Body of pancreas (tissue), 4 donors: ENCODE measurements around the gene B3GALT5. TPM values are rescaled to one million over a fixed set of nuclear protein-coding genes. Genes with fewer than 3 reads are reported as not detected.

Experiments used
- ATAC-seq: fragments of 150-250 bp; one replicate; pipeline ENCODE4 v1.9.1; 2016
- DNase-seq, 4 donors: peaks; one replicate each; pipeline ENCODE4 v3.0.0-alpha.2; 2019
- H3K27ac ChIP-seq, 4 donors: fragments of 200-600 bp; sonication (generic); 1 replicate in 3 of 4; 2 replicates in 1 of 4; pipeline versions ENCODE4 v1.5.1 to v1.6.1; 2016 to 2019; ENCODE audit warnings: mild to moderate bottlenecking in 1 of 4, mixed read lengths in 1 of 4, moderate library complexity in 1 of 4
- H3K27me3 ChIP-seq, 2 donors: fragments of 200-600 bp; sonication (generic); one replicate each; pipeline ENCODE4 v1.6.0; 2016; ENCODE audit warnings: mild to moderate bottlenecking in 1 of 2
- H3K36me3 ChIP-seq, 2 donors: fragments of 200-600 bp; sonication (generic); replicated peaks in 1 of 2; 2 replicates each; pipeline ENCODE4 v1.5.1; 2016; ENCODE audit warnings: low read depth in 2 of 2; ENCODE audit not compliant: insufficient read depth in 1 of 2
- H3K4me1 ChIP-seq: fragments of 200-600 bp; sonication (generic); one replicate; pipeline ENCODE4 v1.6.0; 2016
- H3K4me3 ChIP-seq, 2 donors: fragments of 200-600 bp; sonication (generic); 1 replicate in 1 of 2; 2 replicates in 1 of 2; pipeline ENCODE4 v1.5.1; 2016 to 2019
- H3K9me3 ChIP-seq, 3 donors: fragments of 200-600 bp; sonication (generic); 1 replicate in 2 of 3; 2 replicates in 1 of 3; pipeline ENCODE4 v1.5.1; 2016
- POLR2A ChIP-seq, 3 donors: fragments of 450-650 bp; IDR thresholded peaks; one replicate each; pipeline ENCODE4 v1.6.1; 2016; ENCODE audit warnings: antibody characterized with exemption in 3 of 3, mild to moderate bottlenecking in 2 of 3
- WGBS, 2 donors: methylation state at CpG; one replicate each; pipeline ENCODE4 v1.1.5; 2017; 5-methylcytosine and 5-hydroxymethylcytosine counted together
- intact Hi-C: fragments of 100-400 bp; cut with DNase I; formaldehyde crosslinking; loops from one replicate; pipeline ENCODE4 v1.15.1; 2023
- total RNA-seq, 2 donors: library from RNA; depleted of rRNA; stranded (reverse); fragments of >200 nt; gene quantifications; one replicate each; pipeline ENCODE4 v1.1.0, GENCODE V29; 2016
- TF ChIP-seq, protein P1 (sequence below), 7 experiments: fragments of 450-650 bp in 4 of 7; fragments of 200-600 bp in 3 of 7; sonication (generic) in 3 of 7; IDR thresholded peaks; one replicate each; pipeline ENCODE4 v1.5.1; 2016 to 2019; ENCODE audit warnings: antibody characterized with exemption in 7 of 7

Gene B3GALT5
- total RNA-seq, 2 donors from 2014 or later = 4.9 to 5.6 TPM

- peaks cover 72% of the 10 kb centered on the region for H3K4me1 ChIP-seq
- peak; percentile 81 to 92 (median 90) for DNase-seq
- H3K4me3 ChIP-seq = no peak overlapping the region
- H3K27ac ChIP-seq = peak overlapping the region; percentile 11 to 83 (median 76)
- peak; percentile 86 for ATAC-seq
- WGBS, 2 donors = 22 to 38% methylated on average over 11 of the region's 11 CpGs
- TF ChIP-seq, protein P1, sequence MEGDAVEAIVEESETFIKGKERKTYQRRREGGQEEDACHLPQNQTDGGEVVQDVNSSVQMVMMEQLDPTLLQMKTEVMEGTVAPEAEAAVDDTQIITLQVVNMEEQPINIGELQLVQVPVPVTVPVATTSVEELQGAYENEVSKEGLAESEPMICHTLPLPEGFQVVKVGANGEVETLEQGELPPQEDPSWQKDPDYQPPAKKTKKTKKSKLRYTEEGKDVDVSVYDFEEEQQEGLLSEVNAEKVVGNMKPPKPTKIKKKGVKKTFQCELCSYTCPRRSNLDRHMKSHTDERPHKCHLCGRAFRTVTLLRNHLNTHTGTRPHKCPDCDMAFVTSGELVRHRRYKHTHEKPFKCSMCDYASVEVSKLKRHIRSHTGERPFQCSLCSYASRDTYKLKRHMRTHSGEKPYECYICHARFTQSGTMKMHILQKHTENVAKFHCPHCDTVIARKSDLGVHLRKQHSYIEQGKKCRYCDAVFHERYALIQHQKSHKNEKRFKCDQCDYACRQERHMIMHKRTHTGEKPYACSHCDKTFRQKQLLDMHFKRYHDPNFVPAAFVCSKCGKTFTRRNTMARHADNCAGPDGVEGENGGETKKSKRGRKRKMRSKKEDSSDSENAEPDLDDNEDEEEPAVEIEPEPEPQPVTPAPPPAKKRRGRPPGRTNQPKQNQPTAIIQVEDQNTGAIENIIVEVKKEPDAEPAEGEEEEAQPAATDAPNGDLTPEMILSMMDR (IDR thresholded peaks at IDR 0.05) = no peak
- TF ChIP-seq POLR2A (IDR thresholded peaks at IDR 0.05) = peak in 1 of 3 donors; percentile 21
- no peaks in the 10 kb centered on the region for H3K27me3 ChIP-seq
- H3K36me3 ChIP-seq = no peaks in the 10 kb centered on the region
- no peaks in the 10 kb centered on the region for H3K9me3 ChIP-seq
- intact Hi-C loops = no loop called here
Measured at GRCh38 chr21:39673736-39674135, 61.0 kb downstream of the B3GALT5 start.

DNA sequence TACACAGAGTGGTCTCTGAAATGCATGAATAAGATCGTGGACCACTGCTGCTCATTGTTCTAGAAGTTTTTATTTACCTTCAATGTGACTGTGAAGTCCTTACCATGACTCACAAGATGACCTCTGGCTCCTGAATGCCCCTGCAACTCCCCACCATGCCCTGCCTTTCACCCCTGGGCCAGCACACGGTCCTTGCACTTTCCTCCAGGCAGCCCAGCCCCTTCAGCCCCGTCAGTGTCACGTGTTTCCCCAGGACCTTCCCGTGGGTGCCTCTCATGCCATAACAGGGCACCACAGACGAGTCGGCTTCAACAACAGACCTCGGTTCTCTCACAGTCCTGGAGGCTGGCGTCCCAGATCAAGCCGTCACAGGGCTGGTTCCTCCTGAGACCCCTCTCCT lies 62.1 kb downstream of the B3GALT5 start:
- 65 to 69% methylated on average over 10 of the region's 10 CpGs for WGBS, 2 donors
- DNase-seq (no peak), ATAC-seq (no peak)

GRCh38 chr21:39675590-39675989 lies 62.9 kb downstream of the B3GALT5 start:
- Histone ChIP-seq H3K27me3 (no peaks in the 10 kb centered on the region), H3K4me3 (no peak overlapping the region), H3K27ac (peak overlapping the region in 3 of 4 donors; percentile 26 to 74 (median 38)), H3K9me3 (no peaks in the 10 kb centered on the region), H3K36me3 (no peaks in the 10 kb centered on the region), H3K4me1 (peaks cover 53% of the 10 kb centered on the region)
- 94 to 96% methylated on average over 12 of the region's 12 CpGs for WGBS, 2 donors
- TF ChIP-seq, protein P1 (IDR thresholded peaks at IDR 0.05) = no peak
- TF ChIP-seq POLR2A (IDR thresholded peaks at IDR 0.05) = no peak
- no peak for DNase-seq
- ATAC-seq = no peak
- intact Hi-C loops = no loop called here

More for the DNA sequence above, 62.1 kb downstream of the B3GALT5 start:
- Histone ChIP-seq H3K9me3 (no peaks in the 10 kb centered on the region), H3K27me3 (no peaks in the 10 kb centered on the region), H3K27ac (peak overlapping the region in 3 of 4 donors; percentile 74 to 83 (median 79)), H3K36me3 (no peaks in the 10 kb centered on the region), H3K4me3 (no peak overlapping the region), H3K4me1 (peaks cover 61% of the 10 kb centered on the region)
- intact Hi-C loops = no loop called here
- TF ChIP-seq, protein P1 (IDR thresholded peaks at IDR 0.05) = no peak
- no peak for TF ChIP-seq POLR2A (IDR thresholded peaks at IDR 0.05)

DNA sequence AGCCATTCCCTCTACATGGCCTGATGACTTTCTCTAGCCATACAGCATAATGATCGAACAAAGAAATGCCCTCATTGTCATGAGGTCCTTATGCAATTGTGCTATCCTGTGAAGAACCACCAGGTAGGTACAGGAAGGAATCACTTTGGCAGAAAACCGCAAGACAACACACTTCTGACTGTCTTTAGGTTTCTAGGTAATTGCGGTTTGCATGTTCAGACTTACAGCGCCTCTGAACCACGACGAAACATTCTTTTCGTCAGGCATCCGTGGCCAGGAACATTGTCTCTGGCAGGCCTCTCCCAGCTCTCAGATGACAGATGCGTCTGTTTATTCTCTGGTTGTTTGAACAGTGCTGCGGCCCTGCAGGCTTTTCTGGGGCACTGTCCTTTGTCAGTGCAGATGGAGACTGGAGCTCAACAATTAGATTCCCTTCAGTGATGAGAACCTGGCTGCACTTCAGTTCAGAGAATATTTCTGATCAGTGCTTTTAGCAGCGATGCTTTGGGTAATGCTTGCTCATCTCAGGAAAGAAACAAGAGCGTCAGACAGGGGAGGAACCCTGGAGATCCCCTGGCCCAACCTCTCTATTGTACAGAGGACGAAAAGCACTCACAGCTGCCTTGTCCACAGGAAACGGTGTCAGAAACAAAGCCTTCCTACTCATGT lies 63.4 kb downstream of the B3GALT5 start:
- H3K4me1 ChIP-seq = peaks cover 48% of the 10 kb centered on the region
- ATAC-seq (no peak), DNase-seq (peak in 3 of 4 donors; percentile 32 to 57 (median 32))
- H3K36me3 ChIP-seq = no peaks in the 10 kb centered on the region
- H3K27me3 ChIP-seq = no peaks in the 10 kb centered on the region
- TF ChIP-seq POLR2A (IDR thresholded peaks at IDR 0.05) = no peak
- TF ChIP-seq, protein P1 (IDR thresholded peaks at IDR 0.05) = no peak
- 52 to 65% methylated on average over 14 of the region's 14 CpGs for WGBS, 2 donors
- H3K4me3 ChIP-seq = no peak overlapping the region
- intact Hi-C loops = no loop called here
- H3K27ac ChIP-seq = peak overlapping the region in 3 of 4 donors; percentile 20 to 38 (median 26)
- H3K9me3 ChIP-seq = no peaks in the 10 kb centered on the region

DNA sequence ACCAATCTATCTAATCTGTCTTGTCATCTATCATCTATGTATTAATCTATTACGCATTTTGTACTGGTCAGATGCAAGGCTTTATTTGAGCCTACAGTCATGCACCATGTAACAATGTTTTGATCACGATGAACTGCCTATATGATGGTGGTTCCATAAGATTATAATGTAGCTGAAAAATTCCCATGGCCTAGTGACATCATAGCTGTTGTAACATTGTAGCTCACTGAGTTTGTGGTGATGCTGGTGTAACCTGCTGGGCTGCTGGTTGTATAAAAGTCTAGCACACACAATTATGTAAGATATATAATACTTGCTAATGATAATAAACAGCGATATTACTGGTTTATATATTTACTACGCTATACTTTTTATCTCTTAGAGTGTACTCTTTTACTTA lies 67.5 kb downstream of the B3GALT5 start:
- WGBS, 2 donors = 93 to 95% methylated on average over 4 of the region's 4 CpGs
- TF ChIP-seq POLR2A (IDR thresholded peaks at IDR 0.05) = no peak
- TF ChIP-seq, protein P1 (IDR thresholded peaks at IDR 0.05) = no peak
- peaks cover 22% of the 10 kb centered on the region for H3K4me1 ChIP-seq
- no peak overlapping the region for H3K27ac ChIP-seq
- H3K27me3 ChIP-seq = no peaks in the 10 kb centered on the region
- no peaks in the 10 kb centered on the region for H3K9me3 ChIP-seq
- DNase-seq = no peak
- no peak for ATAC-seq
- H3K36me3 ChIP-seq = no peaks in the 10 kb centered on the region
- intact Hi-C loops = no loop called here
- H3K4me3 ChIP-seq = no peak overlapping the region
